Endothelial cell of umbilical vein (primary cell): ENCODE measurements around the gene FRMD4A. TPM values are rescaled to one million over a fixed set of nuclear protein-coding genes. Genes with fewer than 3 reads are reported as not detected.
"Not testable (repeated sequence)": the region's sequence is repeated elsewhere in the genome, so short reads cannot be mapped to it uniquely, and the experiment has no call there.

Experiments used
- BruUV-seq: library from RNA; stranded (reverse); fragments of 400-500 nt; replicated peaks from 2 replicates; lab custom pipeline; 2021; lab: Mats Ljungman, UMichigan
- CTCF ChIA-PET: fragments of 300-600, 350-600 bp; sonication (Branson Sonifier 250); formaldehyde crosslinking; loops from one replicate; lab custom pipeline; 2021; ENCODE audit warnings: antibody characterized with exemption, inconsistent platforms; lab: Charles Lee
- POLR2A ChIA-PET: fragments of 300-600, 350-600 bp; sonication (Branson Sonifier 250); formaldehyde crosslinking; loops from one replicate; lab custom pipeline; 2021; ENCODE audit warnings: antibody characterized with exemption, inconsistent platforms; lab: Charles Lee
- DNase-seq: peaks from one replicate; pipeline ENCODE4 v3.0.0-alpha.2; 2011; ENCODE audit warnings: low read depth, low spot score
- FAIRE-seq: peaks from 2 replicates; lab custom pipeline; 2011; peaks lifted over from hg19 to GRCh38; lab: Jason Lieb, UNC
- H2AFZ ChIP-seq: 2 replicates; pipeline ENCODE4 v1.6.0; 2012; ENCODE audit warnings: low read depth, low read length, control low read depth, inconsistent platforms
- H3K27ac ChIP-seq: 2 replicates; pipeline ENCODE4 v1.5.1; 2011; ENCODE audit warnings: low read depth, mild to moderate bottlenecking, control low read depth, low read length, moderate library complexity; ENCODE audit not compliant: insufficient read depth
- H3K27me3 ChIP-seq, 2 experiments: 2 replicates each; pipeline versions ENCODE4 v1.6.0 to v1.6.1; 2011; ENCODE audit warnings: low read length in 2 of 2, mixed read lengths in 1 of 2; ENCODE audit not compliant: control insufficient read depth in 2 of 2, insufficient read depth in 2 of 2
- H3K36me3 ChIP-seq, 2 experiments: 2 replicates in 1 of 2; 3 replicates in 1 of 2; pipeline ENCODE4 v1.5.1; 2011; ENCODE audit warnings: low read length in 2 of 2, mild to moderate bottlenecking in 1 of 2, moderate library complexity in 1 of 2; ENCODE audit not compliant: control insufficient read depth in 2 of 2, insufficient read depth in 2 of 2; ENCODE audit errors: extremely low read depth in 1 of 2
- H3K4me1 ChIP-seq: 3 replicates; pipeline ENCODE4 v1.5.1; 2011; ENCODE audit warnings: mild to moderate bottlenecking, low read length; ENCODE audit not compliant: control insufficient read depth, insufficient read depth; ENCODE audit errors: extremely low read depth
- H3K4me2 ChIP-seq: 2 replicates; pipeline ENCODE4 v1.6.1; 2011; ENCODE audit warnings: low read length, control low read depth, mixed read lengths; ENCODE audit not compliant: insufficient read depth
- H3K4me3 ChIP-seq, 3 experiments: fragments of 200-600 bp in 1 of 3; sonication (generic), shearing (Covaris generic) in 1 of 3; replicated peaks in 1 of 3; 2 replicates each; pipeline ENCODE4 v1.5.1; 2011 to 2016; ENCODE audit warnings: control low read depth in 3 of 3, low read length in 3 of 3, mild to moderate bottlenecking in 2 of 3, inconsistent platforms in 1 of 3, low read depth in 1 of 3, moderate library complexity in 1 of 3; ENCODE audit not compliant: insufficient read depth in 1 of 3
- H3K79me2 ChIP-seq: 2 replicates; pipeline ENCODE4 v1.6.0; 2012; ENCODE audit warnings: low read length, inconsistent platforms; ENCODE audit not compliant: control insufficient read depth, insufficient read depth
- H3K9ac ChIP-seq: replicated peaks from 2 replicates; pipeline ENCODE3; 2011; ENCODE audit warnings: low read length, control low read depth; ENCODE audit not compliant: insufficient read depth; ENCODE audit errors: extremely low read depth
- H3K9me1 ChIP-seq: replicated peaks from 3 replicates; pipeline ENCODE4 v1.6.0; 2011; ENCODE audit warnings: mild to moderate bottlenecking, low read length; ENCODE audit not compliant: control insufficient read depth, insufficient read depth; ENCODE audit errors: extremely low read depth
- H3K9me3 ChIP-seq: replicated peaks from 2 replicates; pipeline ENCODE4 v1.5.1; 2012; ENCODE audit warnings: low read length, inconsistent platforms; ENCODE audit not compliant: control insufficient read depth, insufficient read depth
- H4K20me1 ChIP-seq: replicated peaks from 2 replicates; pipeline ENCODE3; 2011; ENCODE audit warnings: mild to moderate bottlenecking, low read length; ENCODE audit not compliant: control insufficient read depth, insufficient read depth; ENCODE audit errors: extremely low read depth
- CTCF ChIP-seq, 2 donors: IDR thresholded peaks; 1 replicate in 1 of 2; 2 replicates in 1 of 2; pipeline ENCODE4 v1.5.1; 2011; ENCODE audit warnings: low read length in 2 of 2, mild to moderate bottlenecking in 2 of 2, moderate library complexity in 2 of 2, control low read depth in 1 of 2, inconsistent platforms in 1 of 2, low read depth in 1 of 2; ENCODE audit not compliant: insufficient read depth in 1 of 2; ENCODE audit errors: extremely low read depth in 1 of 2
- EZH2 ChIP-seq: IDR thresholded peaks from 2 replicates; pipeline ENCODE4 v1.6.1; 2012; ENCODE audit warnings: borderline replicate concordance, low read depth, mild to moderate bottlenecking, moderate library complexity, low read length, inconsistent platforms; ENCODE audit not compliant: severe bottlenecking
- FOS ChIP-seq: IDR thresholded peaks from 2 replicates; pipeline ENCODE4 v1.6.1; 2011; ENCODE audit warnings: mild to moderate bottlenecking, low read length, moderate library complexity, borderline replicate concordance; ENCODE audit not compliant: insufficient read depth
- GATA2 ChIP-seq: IDR thresholded peaks from 2 replicates; pipeline ENCODE4 v1.7.0; 2011; ENCODE audit warnings: low read depth, mild to moderate bottlenecking, moderate library complexity, mixed read lengths, low read length; ENCODE audit not compliant: insufficient read length, insufficient read depth
- JUN ChIP-seq: IDR thresholded peaks from 2 replicates; pipeline ENCODE4 v1.6.1; 2011; ENCODE audit warnings: borderline replicate concordance, low read depth; ENCODE audit not compliant: insufficient read length, insufficient read depth
- MYC ChIP-seq: IDR thresholded peaks from one replicate; pipeline ENCODE4 v1.6.1; 2011; ENCODE audit warnings: mild to moderate bottlenecking, low read depth, low read length
- POLR2A ChIP-seq: IDR thresholded peaks from 2 replicates; pipeline ENCODE4 v1.6.1; 2012; ENCODE audit warnings: low read depth, mild to moderate bottlenecking, control low read depth, low read length
- POLR2AphosphoS5 ChIP-seq: IDR thresholded peaks from 2 replicates; pipeline ENCODE4 v1.6.1; 2012; ENCODE audit warnings: low read depth, mild to moderate bottlenecking, control low read depth, low read length, moderate library complexity; ENCODE audit not compliant: insufficient read depth
- dilution Hi-C: fragments of 300-500 bp; cut with MboI; formaldehyde crosslinking; loops from one replicate; pipeline ENCODE4 v1.15.0; 2019; ENCODE audit warnings: low sequenced_read_pairs; ENCODE audit not compliant: extremely low pct_ligation_motif_present
- intact Hi-C: fragments of 100-400 bp; cut with micrococcal nuclease; formaldehyde crosslinking; loops from one replicate; pipeline ENCODE4 v1.10.0; 2022
- polyA plus RNA-seq, 4 experiments: library from polyadenylated mRNA; depleted of rRNA in 3 of 4; stranded (reverse) in 3 of 4; unstranded in 1 of 4; fragments of >200 nt; gene quantifications; 2 replicates each; pipeline versions ENCODE4 v1.2.1 to v1.2.3, GENCODE V29; 2011 to 2012; ENCODE audit warnings: missing spikeins in 1 of 4
- total RNA-seq: library from RNA; stranded (reverse); gene quantifications from 2 replicates; pipeline ENCODE4 v1.2.3, GENCODE V29; 2021
- TF ChIP-seq, protein P1 (sequence below): IDR thresholded peaks from 2 replicates; pipeline ENCODE4 v1.6.1; 2011; ENCODE audit not compliant: insufficient read depth, insufficient read length

FRMD4A gene
- total and polyA plus RNA-seq, 2 donors (not counting 3 experiments of a cell fraction or from before 2014, with no cell fraction given), result 123 to 148 TPM

DNA sequence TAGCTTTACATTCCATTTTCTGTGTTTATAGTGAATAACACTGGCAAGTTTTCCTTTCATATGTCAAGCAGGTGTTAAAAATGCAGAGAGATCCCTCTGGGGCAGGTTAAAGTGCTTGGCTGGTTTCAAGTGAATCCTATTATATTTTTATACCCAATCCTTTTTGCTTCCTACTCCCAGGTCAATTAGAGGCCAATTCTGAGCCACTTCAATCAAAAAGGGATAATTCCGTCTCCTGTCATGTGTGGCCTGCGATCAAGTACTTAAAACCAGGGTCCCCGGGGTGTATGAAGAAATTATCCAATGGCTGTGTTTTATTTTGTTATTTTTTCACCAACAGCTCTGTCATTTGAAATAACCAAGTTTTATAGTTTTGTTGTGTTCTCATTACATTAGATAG, 430.8 kb downstream of the FRMD4A start:
- Histone ChIP-seq H3K9me3 (no peaks in the 10 kb centered on the region), H3K27ac (no peak overlapping the region), H2AFZ (no peak overlapping the region), H4K20me1 (no peaks in the 10 kb centered on the region), H3K9ac (no peak overlapping the region), H3K27me3 (no peaks in the 10 kb centered on the region), H3K4me2 (no peak overlapping the region), H3K4me3 (no peak overlapping the region), H3K4me1 (no peaks in the 10 kb centered on the region), H3K36me3 (no peaks in the 10 kb centered on the region), H3K9me1 (no peaks in the 10 kb centered on the region), H3K79me2 (no peaks in the 10 kb centered on the region)
- ChIA-PET POLR2A (no interaction called here), CTCF (interaction anchor here (1.2 to 3.3 kb wide), 2 partner anchors 15 to 194 kb away, joined by 3 to 15 read pairs; no protein-coding TSS in a partner anchor)
- FAIRE-seq, result no peak
- no peak for DNase-seq
- dilution Hi-C loops (no loop called here), intact Hi-C loops (no loop called here)
- no TSS peak for BruUV-seq
- TF ChIP-seq, protein P1, sequence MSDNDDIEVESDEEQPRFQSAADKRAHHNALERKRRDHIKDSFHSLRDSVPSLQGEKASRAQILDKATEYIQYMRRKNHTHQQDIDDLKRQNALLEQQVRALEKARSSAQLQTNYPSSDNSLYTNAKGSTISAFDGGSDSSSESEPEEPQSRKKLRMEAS, result no peak
- TF ChIP-seq CTCF (IDR thresholded peaks at IDR 0.05; ENCODE audit: extremely low read depth in 1 of 2, insufficient read depth in 1 of 2, low read depth in 1 of 2, low read length in 2 of 2), result no peak
- TF ChIP-seq POLR2A, result no peak
- TF ChIP-seq FOS, result no peak
- TF ChIP-seq GATA2, result no peak
- TF ChIP-seq MYC, result no peak
- TF ChIP-seq POLR2AphosphoS5, result no peak
- no peak for TF ChIP-seq JUN
- no peak for TF ChIP-seq EZH2

GRCh38 chr10:13896146-13896545, 434.6 kb downstream of the FRMD4A start:
- H2AFZ ChIP-seq, DNase-seq, POLR2A ChIA-PET, FAIRE-seq, H3K27ac ChIP-seq, H4K20me1 ChIP-seq, BruUV-seq, H3K9ac ChIP-seq, H3K9me3 ChIP-seq, dilution Hi-C loops, H3K4me2 ChIP-seq, H3K4me3 ChIP-seq, H3K9me1 ChIP-seq, H3K36me3 ChIP-seq, H3K27me3 ChIP-seq, intact Hi-C loops: not testable (repeated sequence)
- CTCF ChIA-PET, result interaction anchor here (1.5 kb wide), 1 partner anchor 9 kb away, joined by 3 read pairs; no protein-coding TSS in a partner anchor
- Histone ChIP-seq H3K4me1 (peaks cover 29% of the 10 kb centered on the region), H3K79me2 (peaks cover 27% of the 10 kb centered on the region)
